ENCODE results near the gene WDR81.

- TF ChIP-seq, protein P1, sequence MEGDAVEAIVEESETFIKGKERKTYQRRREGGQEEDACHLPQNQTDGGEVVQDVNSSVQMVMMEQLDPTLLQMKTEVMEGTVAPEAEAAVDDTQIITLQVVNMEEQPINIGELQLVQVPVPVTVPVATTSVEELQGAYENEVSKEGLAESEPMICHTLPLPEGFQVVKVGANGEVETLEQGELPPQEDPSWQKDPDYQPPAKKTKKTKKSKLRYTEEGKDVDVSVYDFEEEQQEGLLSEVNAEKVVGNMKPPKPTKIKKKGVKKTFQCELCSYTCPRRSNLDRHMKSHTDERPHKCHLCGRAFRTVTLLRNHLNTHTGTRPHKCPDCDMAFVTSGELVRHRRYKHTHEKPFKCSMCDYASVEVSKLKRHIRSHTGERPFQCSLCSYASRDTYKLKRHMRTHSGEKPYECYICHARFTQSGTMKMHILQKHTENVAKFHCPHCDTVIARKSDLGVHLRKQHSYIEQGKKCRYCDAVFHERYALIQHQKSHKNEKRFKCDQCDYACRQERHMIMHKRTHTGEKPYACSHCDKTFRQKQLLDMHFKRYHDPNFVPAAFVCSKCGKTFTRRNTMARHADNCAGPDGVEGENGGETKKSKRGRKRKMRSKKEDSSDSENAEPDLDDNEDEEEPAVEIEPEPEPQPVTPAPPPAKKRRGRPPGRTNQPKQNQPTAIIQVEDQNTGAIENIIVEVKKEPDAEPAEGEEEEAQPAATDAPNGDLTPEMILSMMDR (conservative IDR thresholded peaks at IDR 0.05; ENCODE audit: low read length) = no peak
- TF ChIP-seq EZH2phosphoT487 (IDR thresholded peaks at IDR 0.05; ENCODE audit: borderline replicate concordance, low read depth, low read length) = no peak
Measured at GRCh38 chr17:1758807-1759206, 34.3 kb downstream of the WDR81 start.

All from OCI-LY7 (cell line).